Activated T-helper 17 cell treated with anti-CD3 and anti-CD28 coated beads, Interleukin-2, amount 50 U/mL, for 72 hours (primary cell): ENCODE measurements around the gene ALOX12B. TPM values are rescaled to one million over a fixed set of nuclear protein-coding genes. Genes with fewer than 3 reads are reported as not detected.

Source experiments
- ATAC-seq: fragments of 150-1000 bp; cut with Tn5 transposase; replicated peaks from 2 replicates; pipeline ENCODE4 v1.10.0; 2021; ENCODE audit warnings: mild to moderate bottlenecking, moderate library complexity
- H3K27ac Mint-ChIP-seq: one replicate; pipeline ENCODE4 v1.8.0; 2022; ENCODE audit warnings: mixed read lengths
- H3K27me3 Mint-ChIP-seq: one replicate; pipeline ENCODE4 v1.8.0; 2022; ENCODE audit warnings: mixed read lengths
- H3K36me3 Mint-ChIP-seq: one replicate; pipeline ENCODE4 v1.8.0; 2022; ENCODE audit warnings: low read depth, mild to moderate bottlenecking, mixed read lengths
- H3K4me1 Mint-ChIP-seq: one replicate; pipeline ENCODE4 v1.8.0; 2022; ENCODE audit warnings: mixed read lengths
- H3K4me3 Mint-ChIP-seq: one replicate; pipeline ENCODE4 v1.8.0; 2022; ENCODE audit warnings: mild to moderate bottlenecking, mixed read lengths
- H3K9me3 Mint-ChIP-seq: one replicate; pipeline ENCODE4 v1.8.0; 2022; ENCODE audit warnings: mixed read lengths
- total RNA-seq, 2 donors: library from RNA; stranded (reverse); gene quantifications; one replicate each; pipeline ENCODE4 v1.2.3, GENCODE V29; 2022

ALOX12B gene
- total RNA-seq, 2 donors from 2014 or later: 1.1 to 6.2 TPM

DNA sequence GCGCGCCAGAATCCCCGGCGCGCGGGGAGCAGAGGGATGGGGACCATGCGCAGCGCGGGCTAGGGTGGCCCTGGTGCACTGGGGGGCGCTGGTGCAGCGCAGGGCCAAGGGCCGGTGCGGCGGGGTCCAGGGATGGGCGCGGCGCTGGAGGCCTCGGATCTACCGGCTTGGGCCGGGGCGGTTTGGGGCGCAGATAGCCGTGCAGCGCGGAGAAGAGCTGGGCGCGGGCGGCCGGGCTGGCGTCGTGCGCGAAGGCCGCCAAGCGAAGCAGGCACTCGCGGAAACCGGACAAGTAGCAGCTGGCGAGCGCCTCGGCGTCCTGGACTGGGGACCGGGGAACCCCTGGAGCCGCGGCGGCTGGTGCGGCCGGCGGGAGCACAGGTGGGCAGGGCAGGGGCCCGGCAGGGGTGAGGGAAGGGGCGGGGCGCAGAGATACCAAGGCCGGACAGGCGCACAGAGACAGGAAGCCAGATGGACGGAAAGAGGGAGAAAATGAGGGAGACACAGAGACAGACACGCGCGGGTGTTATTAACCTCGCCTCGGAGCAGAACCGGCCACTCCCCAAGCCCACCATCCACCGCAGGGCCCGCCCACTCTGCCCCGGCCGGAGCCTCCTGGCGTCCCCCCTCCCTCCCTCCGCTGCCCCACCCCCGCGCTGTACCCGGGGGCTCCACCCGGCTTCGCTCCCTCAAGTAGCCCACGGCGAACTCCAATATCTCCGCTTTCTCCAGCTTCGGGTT lies 34.3 kb upstream of the ALOX12B start:
- Mint-ChIP-seq H3K27me3 (peaks cover 22% of the 10 kb centered on the region), H3K27ac (no peak overlapping the region), H3K4me3 (peak overlapping the region; percentile 95), H3K36me3 (peaks cover 64% of the 10 kb centered on the region), H3K4me1 (peaks cover 68% of the 10 kb centered on the region), H3K9me3 (no peaks in the 10 kb centered on the region)
- ATAC-seq: peak; percentile 4

DNA sequence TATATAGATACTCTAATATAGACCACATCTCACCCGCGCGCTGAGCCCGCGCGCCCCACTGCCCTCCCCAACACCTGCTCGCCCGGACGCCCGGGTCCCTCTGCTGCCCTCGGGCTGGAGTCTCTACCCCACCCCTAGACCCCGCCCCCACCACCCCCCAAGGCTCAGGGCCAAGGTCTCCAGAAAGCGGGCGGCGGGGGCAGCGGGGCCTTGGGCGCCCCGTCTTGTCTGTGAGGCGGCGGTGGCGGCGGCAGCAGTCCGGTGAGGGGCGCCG lies 33.8 kb upstream of the ALOX12B start:
- Mint-ChIP-seq H3K27me3 (peaks cover 25% of the 10 kb centered on the region), H3K4me1 (peaks cover 64% of the 10 kb centered on the region), H3K9me3 (no peaks in the 10 kb centered on the region), H3K4me3 (peak overlapping the region; percentile 95), H3K36me3 (peaks cover 59% of the 10 kb centered on the region), H3K27ac (peak overlapping the region; percentile 100)
- no peak for ATAC-seq

DNA sequence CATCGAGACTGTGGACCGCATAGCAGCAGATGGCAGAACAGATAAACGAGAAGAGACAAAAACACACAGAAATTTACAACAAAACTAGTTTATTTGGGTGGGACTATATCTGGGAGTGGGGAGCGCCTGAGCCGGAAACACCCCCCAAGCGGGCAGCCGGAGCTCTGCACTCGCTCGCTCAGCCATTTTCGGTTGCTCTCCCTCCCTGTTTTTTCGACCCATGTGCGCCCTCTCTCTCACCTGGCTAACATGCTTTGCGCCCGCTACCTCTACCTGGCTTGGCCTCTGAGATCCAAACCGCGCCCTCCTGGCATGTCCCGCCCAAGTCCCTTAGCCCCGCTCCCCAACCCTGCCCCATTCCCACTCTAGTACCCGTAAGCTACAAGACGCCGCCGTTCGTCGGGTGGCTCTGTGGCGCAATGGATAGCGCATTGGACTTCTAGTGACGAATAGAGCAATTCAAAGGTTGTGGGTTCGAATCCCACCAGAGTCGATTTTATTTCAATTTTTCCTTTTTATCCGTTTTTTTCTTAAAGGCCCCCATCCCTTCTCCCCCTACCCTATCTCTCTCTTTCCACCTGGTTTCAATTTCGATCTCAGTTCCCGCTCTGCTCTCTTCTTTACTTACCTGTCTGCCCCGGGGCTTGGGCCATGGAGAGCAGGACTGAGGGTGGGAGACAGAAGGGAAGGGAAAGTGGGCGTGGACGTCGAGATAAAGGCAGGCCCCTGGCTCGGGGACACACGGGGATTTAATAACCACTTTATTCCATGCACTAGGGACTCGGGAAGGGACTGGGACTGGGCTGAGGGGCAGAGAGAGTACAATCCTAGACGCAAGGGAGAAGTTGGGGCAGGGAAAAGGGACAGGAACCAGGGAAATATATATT lies 33.2 kb upstream of the ALOX12B start:
- peaks cover 58% of the 10 kb centered on the region for H3K4me1 Mint-ChIP-seq
- peaks cover 27% of the 10 kb centered on the region for H3K27me3 Mint-ChIP-seq
- H3K4me3 Mint-ChIP-seq: peak overlapping the region; percentile 95
- H3K36me3 Mint-ChIP-seq: peaks cover 53% of the 10 kb centered on the region
- H3K27ac Mint-ChIP-seq: peak overlapping the region; percentile 100
- ATAC-seq: peak; percentile 10
- no peaks in the 10 kb centered on the region for H3K9me3 Mint-ChIP-seq

GRCh38 chr17:8119581-8120519 lies 32.3 kb upstream of the ALOX12B start:
- Mint-ChIP-seq H3K36me3 (peaks cover 44% of the 10 kb centered on the region), H3K4me1 (peaks cover 51% of the 10 kb centered on the region), H3K9me3 (no peaks in the 10 kb centered on the region)

GRCh38 chr17:8118769-8119580 lies 31.5 kb upstream of the ALOX12B start:
- Mint-ChIP-seq H3K27ac (peak overlapping the region; percentile 100), H3K36me3 (peaks cover 39% of the 10 kb centered on the region), H3K27me3 (peaks cover 33% of the 10 kb centered on the region), H3K4me1 (peaks cover 43% of the 10 kb centered on the region), H3K4me3 (peak overlapping the region; percentile 95), H3K9me3 (no peaks in the 10 kb centered on the region)
- peak; percentile 65 for ATAC-seq

More at GRCh38 chr17:8119581-8120519, 32.3 kb upstream of the ALOX12B start:
- Mint-ChIP-seq H3K4me3 (peak overlapping the region; percentile 95), H3K27me3 (peaks cover 33% of the 10 kb centered on the region), H3K27ac (peak overlapping the region; percentile 100)
- ATAC-seq: peak; percentile 52

DNA sequence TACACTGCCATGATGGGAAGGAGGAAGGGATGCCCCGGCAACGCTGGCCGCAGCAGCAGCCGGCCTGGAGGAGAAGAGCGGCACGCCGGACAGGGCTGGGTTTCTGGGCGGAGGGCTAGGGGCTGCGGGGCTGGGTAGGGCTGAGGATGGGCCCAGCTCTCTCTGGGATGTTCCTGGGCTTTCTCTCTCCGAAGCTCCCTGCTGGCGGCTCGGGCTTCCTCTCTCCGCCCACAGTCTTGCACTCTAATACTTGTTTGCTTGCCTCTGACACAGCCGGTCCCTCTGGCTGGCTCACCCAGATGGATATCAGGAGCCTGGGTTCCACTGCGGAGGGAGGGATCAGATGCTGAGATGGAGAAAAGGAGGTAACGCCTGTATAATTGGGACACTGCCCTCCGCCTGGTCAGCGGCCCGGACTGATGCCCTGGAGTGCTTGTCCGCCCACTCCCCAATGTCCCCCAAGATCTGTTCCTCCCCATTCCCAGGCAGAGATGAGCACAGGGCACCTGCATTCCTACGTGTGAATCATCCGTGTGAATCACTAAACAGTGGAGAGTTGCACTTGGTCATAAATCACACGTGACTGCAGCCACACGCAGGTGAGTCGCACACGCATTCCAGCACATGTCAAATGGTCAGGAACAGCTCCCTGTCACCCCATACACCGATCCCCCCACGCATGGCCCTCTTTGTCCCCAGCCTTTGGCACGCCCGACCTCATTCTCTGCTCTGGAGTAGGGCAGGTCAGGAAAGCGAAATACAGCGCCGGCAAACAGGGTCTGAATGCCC lies 30.7 kb upstream of the ALOX12B start, which contains the start of gene ALOXE3:
TSS of gene ALOXE3 (minus strand) at position 535 of the 789 bp plus-strand sequence. CDS start at position 11, 524 bp downstream.
- H3K9me3 Mint-ChIP-seq: no peaks in the 10 kb centered on the region
- peak within 1 kb of the TSS; percentile 95 for H3K4me3 Mint-ChIP-seq
- peaks cover 31% of the 10 kb centered on the region for H3K27me3 Mint-ChIP-seq
- H3K4me1 Mint-ChIP-seq: peaks cover 36% of the 10 kb centered on the region
- peaks cover 33% of the 10 kb centered on the region for H3K36me3 Mint-ChIP-seq
- peak within 1 kb of the TSS; percentile 100 for H3K27ac Mint-ChIP-seq
- ATAC-seq: peak; percentile 39

DNA sequence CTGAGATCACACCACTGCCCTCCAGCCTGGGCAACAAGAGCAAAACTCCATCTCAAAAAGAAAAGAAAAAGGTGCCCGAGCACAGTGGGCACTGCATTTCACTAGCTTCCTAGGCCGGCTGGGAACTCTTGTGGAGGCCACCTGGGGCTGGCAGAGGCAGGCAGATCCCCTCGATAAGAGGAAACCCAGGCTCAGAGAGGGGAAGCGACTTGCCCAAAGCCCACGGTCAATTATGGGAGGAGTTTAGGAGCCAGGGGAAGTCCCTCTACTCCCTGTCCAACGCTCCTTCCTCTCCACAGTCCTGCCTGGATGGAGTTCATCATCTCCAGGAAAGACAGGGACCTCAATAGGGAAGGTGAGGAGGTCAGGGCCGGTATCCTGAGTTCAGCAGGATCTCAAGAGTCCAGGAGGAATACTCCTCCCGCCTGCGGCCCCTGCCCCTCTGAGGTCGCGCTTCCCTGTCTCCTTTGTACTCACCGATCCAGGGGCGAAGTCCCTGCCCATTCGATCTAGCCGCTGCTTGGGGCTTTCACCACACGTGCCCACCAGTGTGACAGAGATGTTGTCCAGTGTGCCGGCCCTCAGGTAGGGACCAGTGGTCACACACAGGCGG lies 30.0 kb upstream of the ALOX12B start:
- H3K36me3 Mint-ChIP-seq: peaks cover 30% of the 10 kb centered on the region
- ATAC-seq: no peak
- H3K27me3 Mint-ChIP-seq: peaks cover 29% of the 10 kb centered on the region
- peaks cover 33% of the 10 kb centered on the region for H3K4me1 Mint-ChIP-seq
- H3K9me3 Mint-ChIP-seq: no peaks in the 10 kb centered on the region
- H3K4me3 Mint-ChIP-seq: peak overlapping the region; percentile 95
- peak overlapping the region; percentile 100 for H3K27ac Mint-ChIP-seq

- H3K27ac Mint-ChIP-seq: no peak overlapping the region
Measured at GRCh38 chr17:8116776-8117175, 29.3 kb upstream of the ALOX12B start.

DNA sequence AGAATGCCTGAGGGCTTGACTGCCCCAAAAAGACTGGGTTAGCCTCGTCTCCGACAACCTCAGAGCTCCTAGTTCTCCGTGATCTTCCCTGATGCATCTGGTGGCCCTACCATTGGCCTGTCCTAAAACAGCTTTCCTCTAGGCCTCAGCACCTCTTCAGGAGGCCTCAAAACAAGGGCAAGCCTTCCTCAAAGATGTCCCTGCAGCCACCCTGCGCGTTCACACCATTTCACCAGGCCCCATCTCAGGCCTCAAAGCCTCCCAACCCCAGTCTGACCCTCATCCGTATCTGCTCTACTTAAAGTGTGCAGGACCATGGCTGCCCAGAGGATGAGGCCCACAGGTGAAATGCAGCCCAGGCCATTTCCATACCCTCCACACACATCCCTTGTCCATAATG lies 23.4 kb upstream of the ALOX12B start:
- Mint-ChIP-seq H3K4me3 (peak overlapping the region; percentile 35), H3K4me1 (peaks cover 3% of the 10 kb centered on the region), H3K27me3 (peaks cover 23% of the 10 kb centered on the region), H3K9me3 (no peaks in the 10 kb centered on the region), H3K27ac (peak overlapping the region; percentile 33), H3K36me3 (no peaks in the 10 kb centered on the region)
- no peak for ATAC-seq

More at GRCh38 chr17:8116776-8117175, 29.3 kb upstream of the ALOX12B start:
- Mint-ChIP-seq H3K9me3 (no peaks in the 10 kb centered on the region), H3K27me3 (peaks cover 27% of the 10 kb centered on the region), H3K4me1 (peaks cover 33% of the 10 kb centered on the region), H3K4me3 (peak overlapping the region; percentile 95), H3K36me3 (peaks cover 30% of the 10 kb centered on the region)
- ATAC-seq: no peak

DNA sequence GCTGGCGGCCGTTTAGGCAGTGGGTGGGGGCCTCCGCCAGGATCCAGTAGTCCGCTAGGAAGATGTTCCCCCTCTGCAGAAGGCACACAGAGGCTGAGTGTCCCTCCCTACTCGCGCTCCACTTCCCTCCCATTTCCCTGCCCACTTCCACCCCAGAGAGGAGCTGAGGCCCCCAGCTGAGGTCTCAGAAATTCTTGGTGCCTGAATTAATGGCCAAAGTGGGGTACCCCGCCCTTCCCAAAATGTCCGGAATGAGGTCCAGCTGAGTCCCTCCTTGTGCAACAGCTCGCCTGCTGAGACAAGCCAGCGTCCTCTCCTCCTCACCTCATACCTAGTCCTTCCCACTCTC lies 22.9 kb upstream of the ALOX12B start:
- Mint-ChIP-seq H3K9me3 (no peaks in the 10 kb centered on the region), H3K4me1 (peaks cover 3% of the 10 kb centered on the region), H3K4me3 (peak overlapping the region; percentile 35), H3K27ac (peak overlapping the region; percentile 33), H3K36me3 (no peaks in the 10 kb centered on the region), H3K27me3 (peaks cover 19% of the 10 kb centered on the region)
- ATAC-seq: no peak

GRCh38 chr17:8109661-8110455 lies 22.3 kb upstream of the ALOX12B start:
- peak; percentile 99 for ATAC-seq

More at GRCh38 chr17:8109661-8110455, 22.3 kb upstream of the ALOX12B start:
- no peaks in the 10 kb centered on the region for H3K36me3 Mint-ChIP-seq
- peaks cover 3% of the 10 kb centered on the region for H3K4me1 Mint-ChIP-seq
- peak overlapping the region; percentile 22 for H3K4me3 Mint-ChIP-seq
- peaks cover 14% of the 10 kb centered on the region for H3K27me3 Mint-ChIP-seq
- no peak overlapping the region for H3K27ac Mint-ChIP-seq
- H3K9me3 Mint-ChIP-seq: no peaks in the 10 kb centered on the region
